SK-N-SH (cell line): Measurements from ENCODE around the gene SGCE. TPM values are rescaled to one million over a fixed set of nuclear protein-coding genes. Genes with fewer than 3 reads are reported as not detected.
A peak's percentile ranks its signal among the peaks of the same experiment; 100 is the strongest.

Source experiments
- CTCF ChIA-PET: fragments of 300-600, 350-600 bp; formaldehyde crosslinking; extraction: SDS; loops from one replicate; lab custom pipeline; 2021; lab: Yijun Ruan, JAX
- POLR2A ChIA-PET: fragments of 350-600 bp; sonication (Branson Sonifier 250); formaldehyde crosslinking; extraction: SDS; loops from one replicate; lab custom pipeline; 2020; ENCODE audit warnings: antibody characterized with exemption, inconsistent platforms; lab: Yijun Ruan, JAX
- DNase-seq: peaks from one replicate; pipeline ENCODE4 v3.0.0; 2012
- H2AFZ ChIP-seq: fragments of 200-600 bp; sonication (generic); 2 replicates; pipeline ENCODE4 v1.8.1; 2016; ENCODE audit warnings: antibody characterized with exemption, mild to moderate bottlenecking, low read depth
- H3F3A ChIP-seq: fragments of 200-600 bp; sonication (generic); replicated peaks from 2 replicates; pipeline ENCODE3; 2016; ENCODE audit warnings: antibody characterized with exemption, mild to moderate bottlenecking; ENCODE audit not compliant: insufficient read depth
- H3K27ac ChIP-seq, 2 experiments: fragments of 200-500 bp in 1 of 2; fragments of 200-600 bp in 1 of 2; sonication (Bioruptor generic) in 1 of 2; sonication (generic), shearing (Covaris generic) in 1 of 2; 2 replicates each; pipeline versions ENCODE4 v1.5.1 to v1.6.1; 2014 to 2016; ENCODE audit warnings: low read depth in 2 of 2, inconsistent platforms in 1 of 2, low read length in 1 of 2, mild to moderate bottlenecking in 1 of 2, mixed read lengths in 1 of 2
- H3K27me3 ChIP-seq: fragments of 200-600 bp; sonication (generic), shearing (Covaris generic); 2 replicates; pipeline ENCODE4 v1.6.1; 2016; ENCODE audit warnings: mixed run types; ENCODE audit not compliant: insufficient read depth
- H3K36me3 ChIP-seq, 2 experiments: fragments of 200-500 bp in 1 of 2; fragments of 200-600 bp in 1 of 2; sonication (Bioruptor generic) in 1 of 2; sonication (generic) in 1 of 2; replicated peaks in 1 of 2; 2 replicates each; pipeline versions ENCODE3 to v1.5.1; 2014 to 2016; ENCODE audit warnings: low read length in 1 of 2, mild to moderate bottlenecking in 1 of 2; ENCODE audit not compliant: insufficient read depth in 2 of 2, control insufficient read depth in 1 of 2
- H3K4me1 ChIP-seq, 2 experiments: fragments of 200-500 bp in 1 of 2; fragments of 200-600 bp in 1 of 2; sonication (Bioruptor generic) in 1 of 2; sonication (generic), shearing (Covaris generic) in 1 of 2; 2 replicates each; pipeline versions ENCODE4 v1.5.1 to v1.6.1; 2014 to 2016; ENCODE audit warnings: low read depth in 1 of 2, low read length in 1 of 2, mixed run types in 1 of 2; ENCODE audit not compliant: insufficient read depth in 2 of 2, control insufficient read depth in 1 of 2
- H3K4me2 ChIP-seq: fragments of 200-600 bp; sonication (generic), shearing (Covaris generic); 2 replicates; pipeline ENCODE4 v1.6.1; 2017; ENCODE audit warnings: mixed run types
- H3K4me3 ChIP-seq, 2 experiments: fragments of 200-500 bp in 1 of 2; fragments of 200-600 bp in 1 of 2; sonication (Bioruptor generic) in 1 of 2; sonication (generic), shearing (Covaris generic) in 1 of 2; 2 replicates each; pipeline versions ENCODE4 v1.5.1 to v1.8.1; 2014 to 2016; ENCODE audit warnings: low read depth in 2 of 2, inconsistent platforms in 1 of 2, low read length in 1 of 2, mild to moderate bottlenecking in 1 of 2, mixed read lengths in 1 of 2, moderate library complexity in 1 of 2
- H3K79me2 ChIP-seq: fragments of 200-600 bp; sonication (generic); 2 replicates; pipeline ENCODE4 v1.8.1; 2017; ENCODE audit warnings: mild to moderate bottlenecking; ENCODE audit not compliant: insufficient read depth
- H3K9ac ChIP-seq: fragments of 200-600 bp; sonication (generic); 2 replicates; pipeline ENCODE4 v1.6.1; 2017; ENCODE audit warnings: mixed run types
- H3K9me2 ChIP-seq: fragments of 200-600 bp; sonication (generic); 2 replicates; pipeline ENCODE4 v1.6.1; 2017; ENCODE audit warnings: mixed run types
- H3K9me3 ChIP-seq: fragments of 200-600 bp; sonication (generic); 2 replicates; pipeline ENCODE4 v1.6.1; 2017; ENCODE audit warnings: mixed run types, mild to moderate bottlenecking, moderate library complexity
- H4K20me1 ChIP-seq: fragments of 200-600 bp; sonication (generic); 2 replicates; pipeline ENCODE4 v1.6.1; 2017; ENCODE audit warnings: mild to moderate bottlenecking, mixed run types; ENCODE audit not compliant: insufficient read depth
- CHD2 ChIP-seq: fragments of 150-350 bp; IDR thresholded peaks from 2 replicates; pipeline ENCODE4 v1.6.1; 2018; ENCODE audit warnings: low read length; ENCODE audit not compliant: partially characterized antibody
- EP300 ChIP-seq, 2 experiments: IDR thresholded peaks; 2 replicates each; pipeline versions ENCODE4 v1.4.0 to v1.6.1; 2012; ENCODE audit warnings: borderline replicate concordance in 1 of 2, low read depth in 1 of 2, low read length in 1 of 2
- FOSL2 ChIP-seq: IDR thresholded peaks from 2 replicates; pipeline ENCODE4 v1.4.0; 2012; ENCODE audit warnings: low read depth, mild to moderate bottlenecking, moderate library complexity, borderline replicate concordance
- FOXM1 ChIP-seq: IDR thresholded peaks from 2 replicates; pipeline ENCODE4 v1.4.0; 2012; ENCODE audit warnings: low read depth, mild to moderate bottlenecking
- JUND ChIP-seq: IDR thresholded peaks from 2 replicates; pipeline ENCODE4 v1.4.0; 2012
- MXI1 ChIP-seq: IDR thresholded peaks from 2 replicates; pipeline ENCODE4 v1.6.1; 2012; ENCODE audit warnings: mild to moderate bottlenecking, low read depth, low read length, improper control_type of control experiment
- NRF1 ChIP-seq: IDR thresholded peaks from 2 replicates; pipeline ENCODE4 v1.6.1; 2012; ENCODE audit warnings: low read depth, mild to moderate bottlenecking, low read length
- RAD21 ChIP-seq: IDR thresholded peaks from 2 replicates; pipeline ENCODE4 v1.6.1; 2012; ENCODE audit warnings: mild to moderate bottlenecking, low read length
- RCOR1 ChIP-seq: fragments of 150-350 bp; IDR thresholded peaks from 2 replicates; pipeline ENCODE4 v1.6.1; 2017; ENCODE audit warnings: antibody characterized with exemption, low read length
- RFX5 ChIP-seq: IDR thresholded peaks from 2 replicates; pipeline ENCODE4 v1.6.1; 2012; ENCODE audit warnings: mild to moderate bottlenecking, improper control_type of control experiment, low read length
- SIN3A ChIP-seq: IDR thresholded peaks from 2 replicates; pipeline ENCODE4 v1.6.1; 2012; ENCODE audit warnings: low read depth, mild to moderate bottlenecking, low read length, moderate library complexity, borderline replicate concordance
- TCF12 ChIP-seq: IDR thresholded peaks from 2 replicates; pipeline ENCODE4 v1.4.0; 2012
- TEAD4 ChIP-seq: IDR thresholded peaks from 2 replicates; pipeline ENCODE4 v1.4.0; 2012; ENCODE audit warnings: mild to moderate bottlenecking, borderline replicate concordance; ENCODE audit not compliant: insufficient read depth
- WGBS: methylation state at CpG from one replicate; pipeline ENCODE4 v1.1.6; 2017; ENCODE audit warnings: low lambda C conversion rate; 5-methylcytosine and 5-hydroxymethylcytosine counted together
- polyA plus RNA-seq, 3 experiments: library from polyadenylated mRNA; depleted of rRNA; stranded (reverse); fragments of >200 nt; gene quantifications; 2 replicates each; pipeline ENCODE4 v1.2.3, GENCODE V29; 2012
- TF ChIP-seq, protein P1 (sequence below): IDR thresholded peaks from 2 replicates; pipeline ENCODE4 v1.4.0; 2012; ENCODE audit warnings: low read depth, borderline replicate concordance
- TF ChIP-seq, protein P2 (sequence below): IDR thresholded peaks from 2 replicates; pipeline ENCODE4 v1.4.0; 2012; ENCODE audit warnings: low read depth
- TF ChIP-seq, protein P3 (sequence below): fragments of 200-600 bp; sonication (generic); IDR thresholded peaks from 2 replicates; pipeline ENCODE4 v1.6.1; 2017; ENCODE audit warnings: antibody characterized with exemption, mild to moderate bottlenecking, moderate library complexity
- TF ChIP-seq, protein P4 (sequence below): fragments of 150-350 bp; IDR thresholded peaks from 2 replicates; pipeline ENCODE4 v1.6.1; 2016; ENCODE audit warnings: mild to moderate bottlenecking, low read depth, low read length

SGCE gene
- polyA plus RNA-seq, 1 of the 3 experiments (the other 2 are of a cell fraction), result 69.5 TPM

DNA sequence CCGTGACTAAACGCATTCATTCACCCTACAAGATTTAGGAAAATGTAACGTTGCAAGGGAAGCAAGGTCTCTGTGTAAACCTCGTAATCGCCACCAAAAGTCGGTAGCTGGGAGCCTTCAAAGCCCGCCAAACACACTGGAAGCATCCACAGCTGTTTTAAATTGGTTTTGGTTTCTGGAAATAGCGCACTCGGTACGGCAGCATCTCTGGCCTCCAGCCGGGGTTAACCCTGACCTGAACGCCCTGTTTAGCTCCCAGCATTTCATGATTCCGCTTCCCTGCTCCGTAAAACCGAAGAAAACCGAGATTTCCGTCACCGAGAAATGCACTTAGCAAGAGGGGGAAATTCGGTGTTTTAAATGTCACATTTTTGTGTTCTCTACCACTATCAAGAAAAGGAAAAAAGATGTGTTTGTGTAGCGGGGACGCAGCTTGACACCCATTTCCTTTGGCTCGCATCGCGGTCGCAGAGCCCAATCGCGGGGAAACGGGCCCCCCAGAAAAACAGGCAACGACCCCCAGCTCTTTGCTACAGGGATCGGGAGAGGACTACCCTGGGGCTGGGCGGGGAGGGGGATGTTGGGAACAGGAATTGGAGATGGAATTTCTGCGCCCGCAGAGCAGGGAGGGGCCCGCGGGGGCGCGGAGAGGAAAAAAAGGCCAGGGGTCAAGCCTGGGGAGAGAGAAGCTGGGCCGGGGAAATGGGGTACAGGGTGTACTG lies 646 bp downstream of the SGCE start:
- H3K27me3 ChIP-seq, result no peaks in the 10 kb centered on the region
- peak overlapping the region; percentile 93 to 94 for H3K4me3 ChIP-seq
- peak overlapping the region; percentile 95 for H3K4me2 ChIP-seq
- no peaks in the 10 kb centered on the region for H3K9me3 ChIP-seq
- H2AFZ ChIP-seq, result peak overlapping the region; percentile 96
- CTCF ChIA-PET, result interaction anchor here (0.6 to 4.5 kb wide), 39 partner anchors 9 to 1034 kb away, joined by 3 to 64 read pairs (median 4); no protein-coding TSS in a partner anchor
- no peaks in the 10 kb centered on the region for H3K9me2 ChIP-seq
- peaks cover 3% of the 10 kb centered on the region in 2 experiments for H3K36me3 ChIP-seq
- peaks cover 11% of the 10 kb centered on the region; the same call in 1 of the 2 replicates for H4K20me1 ChIP-seq
- peaks cover 11 to 28% of the 10 kb centered on the region in 2 experiments; a peak in 3 of 4 replicates for H3K4me1 ChIP-seq
- peak overlapping the region; percentile 73 to 86 for H3K27ac ChIP-seq
- POLR2A ChIA-PET, result interaction anchor here (0.6 to 0.9 kb wide), 4 partner anchors 15 to 206 kb away, joined by 3 to 5 read pairs (median 3); no protein-coding TSS in a partner anchor
- TF ChIP-seq FOSL2, result no peak
- TF ChIP-seq, protein P1, sequence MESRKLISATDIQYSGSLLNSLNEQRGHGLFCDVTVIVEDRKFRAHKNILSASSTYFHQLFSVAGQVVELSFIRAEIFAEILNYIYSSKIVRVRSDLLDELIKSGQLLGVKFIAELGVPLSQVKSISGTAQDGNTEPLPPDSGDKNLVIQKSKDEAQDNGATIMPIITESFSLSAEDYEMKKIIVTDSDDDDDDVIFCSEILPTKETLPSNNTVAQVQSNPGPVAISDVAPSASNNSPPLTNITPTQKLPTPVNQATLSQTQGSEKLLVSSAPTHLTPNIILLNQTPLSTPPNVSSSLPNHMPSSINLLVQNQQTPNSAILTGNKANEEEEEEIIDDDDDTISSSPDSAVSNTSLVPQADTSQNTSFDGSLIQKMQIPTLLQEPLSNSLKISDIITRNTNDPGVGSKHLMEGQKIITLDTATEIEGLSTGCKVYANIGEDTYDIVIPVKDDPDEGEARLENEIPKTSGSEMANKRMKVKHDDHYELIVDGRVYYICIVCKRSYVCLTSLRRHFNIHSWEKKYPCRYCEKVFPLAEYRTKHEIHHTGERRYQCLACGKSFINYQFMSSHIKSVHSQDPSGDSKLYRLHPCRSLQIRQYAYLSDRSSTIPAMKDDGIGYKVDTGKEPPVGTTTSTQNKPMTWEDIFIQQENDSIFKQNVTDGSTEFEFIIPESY, result 0 out of 2 replicates have a peak, but pooled peaks have one; percentile 1
- TF ChIP-seq, protein P2, sequence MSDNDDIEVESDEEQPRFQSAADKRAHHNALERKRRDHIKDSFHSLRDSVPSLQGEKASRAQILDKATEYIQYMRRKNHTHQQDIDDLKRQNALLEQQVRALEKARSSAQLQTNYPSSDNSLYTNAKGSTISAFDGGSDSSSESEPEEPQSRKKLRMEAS, result no peak
- TF ChIP-seq SIN3A, result 0 out of 2 replicates have a peak, but pooled peaks have one; percentile 35
- peak; percentile 66 for TF ChIP-seq CHD2
- TF ChIP-seq TEAD4, result 0 out of 2 replicates have a peak, but pooled peaks have one; percentile 5
- peak; percentile 9 for TF ChIP-seq RAD21
- no peak for TF ChIP-seq FOXM1
- no peak for TF ChIP-seq EP300 (IDR thresholded peaks at IDR 0.05; ENCODE audit: borderline replicate concordance in 1 of 2, low read depth in 1 of 2, low read length in 1 of 2)
- peak; percentile 84 for TF ChIP-seq RCOR1
- TF ChIP-seq TCF12, result peak; percentile 69
- TF ChIP-seq MXI1, result peak; percentile 73; the same call in 1 of the 2 replicates
- TF ChIP-seq JUND, result no peak
- peak; percentile 70 for DNase-seq
- H3K79me2 ChIP-seq, result peaks cover 55% of the 10 kb centered on the region
- H3K9ac ChIP-seq, result peak overlapping the region; percentile 92
- H3F3A ChIP-seq, result peaks cover 15% of the 10 kb centered on the region
- under 1% methylated on average over 38 of the region's 38 CpGs for WGBS

DNA sequence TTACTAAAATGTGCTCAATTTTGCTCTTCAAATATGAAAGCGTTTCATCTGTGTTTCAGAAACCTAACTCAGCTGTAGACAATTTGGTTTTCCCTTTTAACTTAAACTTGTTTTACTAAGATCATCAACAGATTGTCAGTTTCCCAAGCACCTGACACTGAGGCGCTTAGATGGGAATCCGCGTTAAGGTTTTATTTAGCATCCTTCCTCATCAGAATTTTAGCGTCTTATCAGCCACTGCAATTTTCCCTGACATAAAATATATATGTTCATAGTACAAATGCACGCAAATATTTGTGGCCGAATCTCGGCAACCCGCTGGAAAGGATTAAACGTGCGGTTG lies 1.2 kb downstream of the SGCE start:
- H3F3A ChIP-seq, result peaks cover 15% of the 10 kb centered on the region
- POLR2A ChIA-PET, result interaction anchor here (0.6 to 0.9 kb wide), 4 partner anchors 14 to 205 kb away, joined by 3 to 5 read pairs (median 3); no protein-coding TSS in a partner anchor
- H3K4me1 ChIP-seq, result peaks cover 11 to 31% of the 10 kb centered on the region in 2 experiments; a peak in 3 of 4 replicates
- peak overlapping the region; percentile 93 to 94 for H3K4me3 ChIP-seq
- H4K20me1 ChIP-seq, result peaks cover 12% of the 10 kb centered on the region; the same call in 1 of the 2 replicates
- H3K36me3 ChIP-seq, result peaks cover 3% of the 10 kb centered on the region in 2 experiments
- H3K4me2 ChIP-seq, result peak overlapping the region; percentile 95
- no peaks in the 10 kb centered on the region for H3K9me2 ChIP-seq
- H2AFZ ChIP-seq, result peak overlapping the region; percentile 96
- H3K9me3 ChIP-seq, result no peaks in the 10 kb centered on the region
- CTCF ChIA-PET, result interaction anchor here (1.1 to 4.5 kb wide), 20 partner anchors 9 to 823 kb away, joined by 3 to 64 read pairs (median 6); no protein-coding TSS in a partner anchor
- TF ChIP-seq RFX5 (no peak), CHD2 (no peak), JUND (no peak), RCOR1 (no peak), NRF1 (no peak)
- TF ChIP-seq, protein P3, sequence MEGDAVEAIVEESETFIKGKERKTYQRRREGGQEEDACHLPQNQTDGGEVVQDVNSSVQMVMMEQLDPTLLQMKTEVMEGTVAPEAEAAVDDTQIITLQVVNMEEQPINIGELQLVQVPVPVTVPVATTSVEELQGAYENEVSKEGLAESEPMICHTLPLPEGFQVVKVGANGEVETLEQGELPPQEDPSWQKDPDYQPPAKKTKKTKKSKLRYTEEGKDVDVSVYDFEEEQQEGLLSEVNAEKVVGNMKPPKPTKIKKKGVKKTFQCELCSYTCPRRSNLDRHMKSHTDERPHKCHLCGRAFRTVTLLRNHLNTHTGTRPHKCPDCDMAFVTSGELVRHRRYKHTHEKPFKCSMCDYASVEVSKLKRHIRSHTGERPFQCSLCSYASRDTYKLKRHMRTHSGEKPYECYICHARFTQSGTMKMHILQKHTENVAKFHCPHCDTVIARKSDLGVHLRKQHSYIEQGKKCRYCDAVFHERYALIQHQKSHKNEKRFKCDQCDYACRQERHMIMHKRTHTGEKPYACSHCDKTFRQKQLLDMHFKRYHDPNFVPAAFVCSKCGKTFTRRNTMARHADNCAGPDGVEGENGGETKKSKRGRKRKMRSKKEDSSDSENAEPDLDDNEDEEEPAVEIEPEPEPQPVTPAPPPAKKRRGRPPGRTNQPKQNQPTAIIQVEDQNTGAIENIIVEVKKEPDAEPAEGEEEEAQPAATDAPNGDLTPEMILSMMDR, result no peak
- TF ChIP-seq, protein P4, sequence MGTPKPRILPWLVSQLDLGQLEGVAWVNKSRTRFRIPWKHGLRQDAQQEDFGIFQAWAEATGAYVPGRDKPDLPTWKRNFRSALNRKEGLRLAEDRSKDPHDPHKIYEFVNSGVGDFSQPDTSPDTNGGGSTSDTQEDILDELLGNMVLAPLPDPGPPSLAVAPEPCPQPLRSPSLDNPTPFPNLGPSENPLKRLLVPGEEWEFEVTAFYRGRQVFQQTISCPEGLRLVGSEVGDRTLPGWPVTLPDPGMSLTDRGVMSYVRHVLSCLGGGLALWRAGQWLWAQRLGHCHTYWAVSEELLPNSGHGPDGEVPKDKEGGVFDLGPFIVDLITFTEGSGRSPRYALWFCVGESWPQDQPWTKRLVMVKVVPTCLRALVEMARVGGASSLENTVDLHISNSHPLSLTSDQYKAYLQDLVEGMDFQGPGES, result no peak
- TF ChIP-seq, all 33 proteins: peak for 0
- Histone ChIP-seq H3K27me3 (no peaks in the 10 kb centered on the region), H3K27ac (peak overlapping the region; percentile 73 to 86), H3K79me2 (peaks cover 60% of the 10 kb centered on the region), H3K9ac (peak overlapping the region; percentile 92)
- no peak for DNase-seq
- WGBS, result 5% methylated on average over 11 of the region's 11 CpGs
